Neuronal stem cell (in vitro differentiated cells): ENCODE measurements around the gene PCDHGC4. TPM values are rescaled to one million over a fixed set of nuclear protein-coding genes. Genes with fewer than 3 reads are reported as not detected.

Source experiments
- DNase-seq: peaks from one replicate; pipeline ENCODE4 v3.0.0-alpha.2; 2013; ENCODE audit warnings: low spot score
- H2AFZ ChIP-seq: one replicate; pipeline ENCODE4 v1.6.1; 2013; ENCODE audit warnings: mild to moderate bottlenecking, low read length, inconsistent platforms
- H2AK5ac ChIP-seq: 2 replicates; pipeline ENCODE4 v1.6.1; 2013; ENCODE audit warnings: low read depth, mild to moderate bottlenecking, inconsistent platforms, low read length, moderate library complexity, mixed read lengths
- H2BK120ac ChIP-seq: 2 replicates; pipeline ENCODE4 v1.6.1; 2013; ENCODE audit warnings: low read depth, mild to moderate bottlenecking, inconsistent platforms, low read length, moderate library complexity, mixed read lengths
- H2BK12ac ChIP-seq: one replicate; pipeline ENCODE4 v1.6.1; 2013; ENCODE audit warnings: low read length, inconsistent platforms
- H2BK15ac ChIP-seq: 2 replicates; pipeline ENCODE4 v1.6.1; 2013; ENCODE audit warnings: mild to moderate bottlenecking, low read length, inconsistent platforms, mixed read lengths
- H2BK5ac ChIP-seq: one replicate; pipeline ENCODE4 v1.6.1; 2013; ENCODE audit warnings: inconsistent platforms, mild to moderate bottlenecking, low read length, moderate library complexity
- H3K14ac ChIP-seq: one replicate; pipeline ENCODE4 v1.6.1; 2013; ENCODE audit warnings: low read length, inconsistent platforms
- H3K18ac ChIP-seq: 2 replicates; pipeline ENCODE4 v1.6.1; 2013; ENCODE audit warnings: low read length, inconsistent platforms
- H3K23ac ChIP-seq: 2 replicates; pipeline ENCODE4 v1.6.1; 2013; ENCODE audit warnings: low read depth, mild to moderate bottlenecking, mixed read lengths, low read length, inconsistent platforms; ENCODE audit not compliant: poor library complexity
- H3K27ac ChIP-seq: replicated peaks from 3 replicates; pipeline ENCODE4 v1.5.1; 2013; ENCODE audit warnings: low read length, inconsistent platforms
- H3K27me3 ChIP-seq, 3 experiments: 2 replicates each; pipeline ENCODE4 v1.6.1; 2013; ENCODE audit warnings: low read length in 3 of 3, mild to moderate bottlenecking in 2 of 3, inconsistent platforms in 1 of 3, low read depth in 1 of 3, mixed read lengths in 1 of 3, moderate library complexity in 1 of 3; ENCODE audit not compliant: control insufficient read depth in 3 of 3, insufficient read depth in 3 of 3
- H3K36me3 ChIP-seq, 2 donors: replicated peaks in 1 of 2; 2 replicates each; pipeline ENCODE4 v1.6.1; 2013; ENCODE audit warnings: low read length in 2 of 2; ENCODE audit not compliant: control insufficient read depth in 2 of 2, insufficient read depth in 2 of 2
- H3K4ac ChIP-seq: 2 replicates; pipeline ENCODE4 v1.6.1; 2013; ENCODE audit warnings: inconsistent platforms, mild to moderate bottlenecking, low read length, moderate library complexity
- H3K4me1 ChIP-seq, 2 donors: 1 replicate in 1 of 2; 2 replicates in 1 of 2; pipeline ENCODE4 v1.6.1; 2013; ENCODE audit warnings: low read length in 2 of 2, low read depth in 1 of 2; ENCODE audit not compliant: control insufficient read depth in 2 of 2, insufficient read depth in 1 of 2
- H3K4me2 ChIP-seq: one replicate; pipeline ENCODE4 v1.6.1; 2013; ENCODE audit warnings: mild to moderate bottlenecking, low read length, inconsistent platforms; ENCODE audit not compliant: insufficient read depth, poor library complexity, severe bottlenecking
- H3K4me3 ChIP-seq, 2 donors: 2 replicates each; pipeline ENCODE4 v1.5.1; 2013; ENCODE audit warnings: low read length in 2 of 2, mild to moderate bottlenecking in 2 of 2, inconsistent platforms in 1 of 2, moderate library complexity in 1 of 2
- H3K79me1 ChIP-seq: one replicate; pipeline ENCODE4 v1.6.1; 2013; ENCODE audit warnings: low read depth, mild to moderate bottlenecking, inconsistent platforms, low read length, moderate library complexity
- H3K9ac ChIP-seq: one replicate; pipeline ENCODE4 v1.6.1; 2013; ENCODE audit warnings: mild to moderate bottlenecking, low read depth, low read length, inconsistent platforms; ENCODE audit not compliant: poor library complexity
- H3K9me3 ChIP-seq, 2 donors: replicated peaks in 1 of 2; 2 replicates each; pipeline versions ENCODE3 to v1.6.1; 2013; ENCODE audit warnings: low read length in 2 of 2, mild to moderate bottlenecking in 2 of 2, inconsistent platforms in 1 of 2, low read depth in 1 of 2, mixed read lengths in 1 of 2, moderate library complexity in 1 of 2; ENCODE audit not compliant: control insufficient read depth in 2 of 2, insufficient read depth in 1 of 2
- H4K8ac ChIP-seq: one replicate; pipeline ENCODE4 v1.6.1; 2013; ENCODE audit warnings: low read depth, mild to moderate bottlenecking, inconsistent platforms, low read length, moderate library complexity
- H4K91ac ChIP-seq: one replicate; pipeline ENCODE4 v1.6.1; 2013; ENCODE audit warnings: low read length, low read depth, mild to moderate bottlenecking, inconsistent platforms; ENCODE audit not compliant: poor library complexity
- WGBS, 2 donors: extraction: QIAGEN DNeasy Blood & Tissue Kit; methylation state at CpG; one replicate each; pipeline ENCODE4 v1.1.7; 2013; ENCODE audit warnings: missing lambda C conversion rate in 2 of 2, mixed read lengths in 1 of 2; ENCODE audit not compliant: insufficient read length in 2 of 2, insufficient replicate concordance in 1 of 2; ENCODE audit errors: extremely low coverage in 2 of 2; 5-methylcytosine and 5-hydroxymethylcytosine counted together
- polyA plus RNA-seq, 2 experiments: library from polyadenylated mRNA; stranded (reverse); fragments of 200-250 nt; gene quantifications; one replicate each; pipeline ENCODE4 v1.2.3, GENCODE V29; 2013

PCDHGC4 gene
- polyA plus RNA-seq (2013, experiment 1 of 2) = 12.3 TPM
- polyA plus RNA-seq (2013, experiment 2 of 2) = 11.6 TPM

DNA sequence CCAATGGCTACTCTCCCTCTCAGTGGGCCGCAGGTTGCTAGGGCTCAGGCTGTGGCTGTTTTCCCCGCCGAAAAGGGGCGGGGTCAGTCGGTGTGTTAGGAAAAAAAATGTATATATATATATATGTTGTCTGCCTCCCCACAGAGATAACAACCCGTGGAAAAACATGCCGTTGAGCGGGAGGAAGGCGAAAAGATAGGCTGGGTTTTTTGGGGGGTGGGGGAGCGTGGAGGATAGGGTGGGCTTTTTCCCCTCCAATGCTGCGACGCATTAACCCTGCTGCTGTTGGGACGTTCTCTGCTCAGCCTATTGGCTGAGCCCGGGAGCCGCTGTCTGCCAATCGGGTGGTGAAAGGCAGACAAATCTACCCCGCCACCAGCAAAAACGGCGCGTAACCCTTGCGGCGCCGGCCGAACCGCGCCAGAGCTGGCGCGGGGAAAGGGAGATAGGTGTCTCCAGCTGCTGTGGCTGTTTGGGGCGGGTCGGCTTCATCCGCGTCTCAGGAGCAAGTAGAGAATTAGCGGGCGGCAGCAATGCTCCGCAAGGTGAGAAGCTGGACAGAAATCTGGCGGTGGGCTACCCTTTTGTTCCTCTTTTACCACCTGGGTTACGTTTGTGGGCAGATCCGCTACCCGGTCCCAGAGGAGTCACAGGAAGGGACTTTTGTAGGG, at the start of gene PCDHGC4:
PCDHGC4 (plus strand) TSS at position 390 of the 671 bp plus-strand sequence; CDS start at position 534, 144 bp downstream.
- Histone ChIP-seq H3K36me3 (peaks cover 18 to 40% of the 10 kb centered on the region in 2 donors), H2BK15ac (peak within 1 kb of the TSS; percentile 45), H3K23ac (peak within 1 kb of the TSS; percentile 0), H3K18ac (peak within 1 kb of the TSS; percentile 84), H3K4me1 (peaks cover 7 to 17% of the 10 kb centered on the region in 2 donors), H2BK120ac (no peak within 1 kb of the TSS), H3K4me3 (peak within 1 kb of the TSS; percentile 10 to 72), H3K14ac (no peak within 1 kb of the TSS), H3K27me3 (peaks cover 0 to 2% (median 0%) of the 10 kb centered on the region in 3 experiments), H3K27ac (peak within 1 kb of the TSS; percentile 69), H3K9me3 (peaks cover 4 to 59% of the 10 kb centered on the region in 2 donors), H2AK5ac (peak within 1 kb of the TSS; percentile 86), H2BK5ac (no peak within 1 kb of the TSS), H3K4me2 (peak within 1 kb of the TSS; percentile 84), H2BK12ac (no peak within 1 kb of the TSS), H2AFZ (no peak within 1 kb of the TSS), H4K8ac (no peak within 1 kb of the TSS), H3K9ac (peak within 1 kb of the TSS; percentile 78), H3K4ac (peak within 1 kb of the TSS; percentile 8), H3K79me1 (peaks cover 13% of the 10 kb centered on the region), H4K91ac (no peak within 1 kb of the TSS)
- DNase-seq = peak; percentile 75
- WGBS, 2 donors = no CpG with 5 or more reads among the region's 39 CpGs

DNA sequence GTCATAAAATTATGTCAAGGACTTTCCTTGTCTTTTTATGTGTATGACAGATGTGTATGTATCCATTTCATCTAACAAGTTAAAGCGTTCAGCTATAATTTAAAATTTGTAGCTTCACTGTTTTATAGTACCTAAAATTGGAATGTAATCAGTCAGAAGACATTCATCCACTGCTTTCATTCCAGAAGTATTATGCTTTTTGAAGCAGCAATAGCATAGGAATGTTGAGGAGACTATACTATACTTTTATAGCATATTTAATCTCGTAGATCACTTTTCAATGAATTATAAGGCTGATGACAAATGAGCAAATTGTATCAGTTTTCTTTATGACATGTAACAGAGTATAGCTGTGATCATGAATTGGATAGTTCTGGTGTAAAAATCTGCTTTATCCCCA, 47.6 kb upstream of the PCDHGC4 start:
- H3K4me1 ChIP-seq = no peaks in the 10 kb centered on the region
- no peak overlapping the region for H3K14ac ChIP-seq
- no peak overlapping the region for H4K91ac ChIP-seq
- peaks cover 24 to 44% of the 10 kb centered on the region in 2 donors for H3K9me3 ChIP-seq
- no CpG with 5 or more reads among the region's 2 CpGs for WGBS, 2 donors
- H3K23ac ChIP-seq = no peak overlapping the region
- H2AK5ac ChIP-seq = no peak overlapping the region
- no peak overlapping the region for H2BK120ac ChIP-seq
- peaks cover 7% of the 10 kb centered on the region for H3K79me1 ChIP-seq
- H2AFZ ChIP-seq = no peak overlapping the region
- no peak overlapping the region for H2BK15ac ChIP-seq
- H3K18ac ChIP-seq = no peak overlapping the region
- H2BK12ac ChIP-seq = no peak overlapping the region
- peaks cover 10 to 17% of the 10 kb centered on the region in 2 donors for H3K36me3 ChIP-seq
- H3K4me3 ChIP-seq = no peak overlapping the region
- H3K4ac ChIP-seq = no peak overlapping the region
- H3K27ac ChIP-seq = no peak overlapping the region
- H3K4me2 ChIP-seq = no peak overlapping the region
- H4K8ac ChIP-seq = no peak overlapping the region
- H3K9ac ChIP-seq = no peak overlapping the region
- no peaks in the 10 kb centered on the region for H3K27me3 ChIP-seq
- DNase-seq = no peak
- no peak overlapping the region for H2BK5ac ChIP-seq

DNA sequence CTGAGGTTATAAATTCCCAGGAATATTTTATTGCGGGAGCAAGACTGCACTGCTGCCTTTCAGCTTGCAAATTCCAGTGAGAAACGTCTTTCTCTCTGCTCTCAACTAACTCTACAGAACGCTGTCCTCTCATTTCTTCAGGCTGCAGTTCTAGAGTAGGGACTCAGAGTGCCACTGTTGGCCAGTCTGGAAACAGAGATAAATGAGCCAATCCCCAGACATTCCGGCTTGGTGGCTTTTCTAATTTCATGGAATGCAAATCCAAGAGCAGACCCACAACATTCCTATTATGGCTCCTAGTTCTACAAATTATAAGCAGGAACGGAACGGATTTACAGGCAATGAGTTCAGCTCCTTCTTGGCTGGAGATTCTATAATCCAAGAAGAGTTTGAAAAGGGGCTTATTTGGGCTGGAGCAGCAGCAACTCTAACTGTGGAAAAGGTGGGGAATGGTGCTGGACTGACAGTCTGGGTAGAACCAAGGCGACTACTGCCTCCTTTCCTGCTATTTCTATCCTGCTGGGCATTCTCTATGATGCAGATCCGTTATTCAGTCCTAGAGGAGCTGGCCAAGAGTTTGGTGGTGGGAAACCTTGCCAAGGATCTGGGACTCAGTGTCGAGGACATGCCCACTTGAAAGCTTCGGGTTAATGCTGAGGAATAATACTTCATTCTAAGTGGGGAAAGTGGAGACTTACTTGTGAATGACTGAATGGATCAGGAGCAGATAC, 45.3 kb upstream of the PCDHGC4 start:
- no peak overlapping the region for H3K27ac ChIP-seq
- no peak overlapping the region for H3K18ac ChIP-seq
- H4K91ac ChIP-seq = no peak overlapping the region
- H3K9ac ChIP-seq = no peak overlapping the region
- no peak overlapping the region for H2BK15ac ChIP-seq
- no CpG with 5 or more reads among the region's 10 CpGs for whole genome bisulfite sequencing, 2 donors
- no peak for DNase-seq
- H2BK12ac ChIP-seq = no peak overlapping the region
- peaks cover 18 to 37% of the 10 kb centered on the region in 2 donors for H3K9me3 ChIP-seq
- no peaks in the 10 kb centered on the region for H3K27me3 ChIP-seq
- H3K23ac ChIP-seq = no peak overlapping the region
- no peak overlapping the region for H2AFZ ChIP-seq
- H2AK5ac ChIP-seq = no peak overlapping the region
- no peak overlapping the region for H2BK5ac ChIP-seq
- no peak overlapping the region for H3K14ac ChIP-seq
- peaks cover 5% of the 10 kb centered on the region for H3K79me1 ChIP-seq
- H3K4me2 ChIP-seq = no peak overlapping the region
- H3K4me3 ChIP-seq = no peak overlapping the region
- no peak overlapping the region for H4K8ac ChIP-seq
- no peak overlapping the region for H2BK120ac ChIP-seq
- peaks cover 10 to 17% of the 10 kb centered on the region in 2 donors for H3K36me3 ChIP-seq
- no peaks in the 10 kb centered on the region for H3K4me1 ChIP-seq
- no peak overlapping the region for H3K4ac ChIP-seq

DNA sequence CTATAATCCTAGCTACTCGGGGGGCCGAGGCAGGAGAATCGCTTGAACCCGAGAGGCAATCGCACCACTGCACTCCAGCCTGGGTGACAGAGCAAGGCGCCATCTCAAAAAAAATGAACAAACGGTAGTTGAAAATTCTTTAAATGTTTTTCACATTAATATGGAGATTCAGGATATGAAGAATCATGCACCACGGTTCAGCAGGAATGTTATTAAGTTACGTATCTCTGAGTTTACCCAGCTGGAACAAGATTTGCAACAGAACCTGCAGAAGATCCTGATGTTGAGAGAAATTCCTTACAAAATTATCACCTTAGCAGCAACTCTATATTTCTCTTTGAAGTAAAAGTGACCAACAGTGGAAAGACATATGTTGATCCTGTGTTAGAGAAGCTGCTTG, 44.5 kb upstream of the PCDHGC4 start:
- H2BK5ac ChIP-seq = no peak overlapping the region
- no peak overlapping the region for H3K4me2 ChIP-seq
- no peak overlapping the region for H3K23ac ChIP-seq
- H4K8ac ChIP-seq = no peak overlapping the region
- peaks cover 18 to 37% of the 10 kb centered on the region in 2 donors for H3K9me3 ChIP-seq
- H4K91ac ChIP-seq = no peak overlapping the region
- no peak overlapping the region for H3K18ac ChIP-seq
- H3K4me3 ChIP-seq = no peak overlapping the region
- peaks cover 10 to 17% of the 10 kb centered on the region in 2 donors for H3K36me3 ChIP-seq
- H3K14ac ChIP-seq = no peak overlapping the region
- no peak overlapping the region for H2AK5ac ChIP-seq
- no peak overlapping the region for H3K27ac ChIP-seq
- H3K9ac ChIP-seq = no peak overlapping the region
- no CpG with 5 or more reads among the region's 9 CpGs for WGBS, 2 donors
- no peaks in the 10 kb centered on the region for H3K4me1 ChIP-seq
- H3K79me1 ChIP-seq = peaks cover 5% of the 10 kb centered on the region
- no peak overlapping the region for H2BK12ac ChIP-seq
- H3K4ac ChIP-seq = no peak overlapping the region
- no peak overlapping the region for H2BK15ac ChIP-seq
- no peak for DNase-seq
- no peaks in the 10 kb centered on the region for H3K27me3 ChIP-seq
- no peak overlapping the region for H2BK120ac ChIP-seq
- H2AFZ ChIP-seq = no peak overlapping the region
